Liver (tissue), 9 donors: ENCODE measurements around the gene ACAT2. TPM values are rescaled to one million over a fixed set of nuclear protein-coding genes. Genes with fewer than 3 reads are reported as not detected.

Source experiments
- DNase-seq: peaks from one replicate; pipeline ENCODE4 v3.0.0-alpha.2; 2017; ENCODE audit warnings: low spot score
- H3K27ac ChIP-seq, 2 donors: one replicate each; pipeline ENCODE4 v1.7.0; 2013; ENCODE audit warnings: inconsistent platforms in 2 of 2, low read length in 2 of 2, control low read depth in 1 of 2, low read depth in 1 of 2, mild to moderate bottlenecking in 1 of 2
- H3K27me3 ChIP-seq, 4 donors: one replicate each; pipeline versions ENCODE4 v1.6.1 to v1.7.0; 2013; ENCODE audit warnings: low read length in 3 of 4, inconsistent platforms in 1 of 4, mild to moderate bottlenecking in 1 of 4, moderate library complexity in 1 of 4; ENCODE audit not compliant: control insufficient read depth in 4 of 4, insufficient read depth in 4 of 4
- H3K36me3 ChIP-seq, 4 donors: one replicate each; pipeline versions ENCODE4 v1.6.1 to v1.7.0; 2013; ENCODE audit warnings: low read length in 3 of 4, mild to moderate bottlenecking in 3 of 4, low read depth in 1 of 4, moderate library complexity in 1 of 4; ENCODE audit not compliant: control insufficient read depth in 4 of 4, insufficient read depth in 3 of 4
- H3K4me1 ChIP-seq, 4 donors: one replicate each; pipeline versions ENCODE4 v1.6.1 to v1.7.0; 2013; ENCODE audit warnings: low read length in 3 of 4, mild to moderate bottlenecking in 3 of 4, moderate library complexity in 1 of 4; ENCODE audit not compliant: control insufficient read depth in 4 of 4, insufficient read depth in 4 of 4
- H3K4me3 ChIP-seq, 3 donors: one replicate each; pipeline versions ENCODE4 v1.6.1 to v1.7.0; 2013; ENCODE audit warnings: low read length in 3 of 3, control low read depth in 1 of 3, low read depth in 1 of 3, mild to moderate bottlenecking in 1 of 3
- H3K9ac ChIP-seq, 2 donors: one replicate each; pipeline ENCODE4 v1.7.0; 2013; ENCODE audit warnings: low read length in 2 of 2, mild to moderate bottlenecking in 2 of 2, moderate library complexity in 2 of 2, control low read depth in 1 of 2, low read depth in 1 of 2
- H3K9me3 ChIP-seq, 4 donors: one replicate each; pipeline versions ENCODE4 v1.6.1 to v1.7.0; 2013; ENCODE audit warnings: low read length in 3 of 4; ENCODE audit not compliant: control insufficient read depth in 4 of 4
- EGR1 ChIP-seq, 2 donors: IDR thresholded peaks; 2 replicates each; pipeline ENCODE4 v1.6.1; 2016 to 2018; ENCODE audit warnings: antibody characterized with exemption in 2 of 2, low read depth in 2 of 2
- FOXA1 ChIP-seq: IDR thresholded peaks from 2 replicates; pipeline ENCODE4 v1.6.1; 2016; ENCODE audit warnings: antibody characterized with exemption
- FOXA2 ChIP-seq: IDR thresholded peaks from 2 replicates; pipeline ENCODE4 v1.6.1; 2016; ENCODE audit warnings: antibody characterized with exemption
- GABPA ChIP-seq, 2 donors: IDR thresholded peaks in 1 of 2; conservative IDR thresholded peaks in 1 of 2; 2 replicates each; pipeline ENCODE4 v1.6.1; 2016; ENCODE audit warnings: antibody characterized with exemption in 2 of 2, mild to moderate bottlenecking in 1 of 2, moderate library complexity in 1 of 2
- HNF4A ChIP-seq, 2 donors: conservative IDR thresholded peaks; 2 replicates each; pipeline ENCODE4 v1.6.1; 2016; ENCODE audit warnings: antibody characterized with exemption in 2 of 2, mild to moderate bottlenecking in 2 of 2
- HNF4G ChIP-seq: IDR thresholded peaks from 2 replicates; pipeline ENCODE4 v1.6.1; 2016; ENCODE audit warnings: antibody characterized with exemption
- JUND ChIP-seq, 2 donors: IDR thresholded peaks; 2 replicates each; pipeline ENCODE4 v1.6.1; 2016; ENCODE audit warnings: antibody characterized with exemption in 2 of 2
- NR2F2 ChIP-seq: IDR thresholded peaks from 2 replicates; pipeline ENCODE4 v1.6.1; 2016; ENCODE audit warnings: antibody characterized with exemption
- RAD21 ChIP-seq, 2 donors: IDR thresholded peaks; 2 replicates each; pipeline ENCODE4 v1.6.1; 2016; ENCODE audit warnings: antibody characterized with exemption in 2 of 2, mild to moderate bottlenecking in 2 of 2
- RXRA ChIP-seq, 2 donors: IDR thresholded peaks; 2 replicates each; pipeline ENCODE4 v1.6.1; 2017 to 2018; ENCODE audit warnings: antibody characterized with exemption in 2 of 2, mild to moderate bottlenecking in 1 of 2
- SP1 ChIP-seq: IDR thresholded peaks from 2 replicates; pipeline ENCODE4 v1.6.1; 2018; ENCODE audit warnings: antibody characterized with exemption, mild to moderate bottlenecking
- TAF1 ChIP-seq: conservative IDR thresholded peaks from 2 replicates; pipeline ENCODE4 v1.6.1; 2016; ENCODE audit warnings: antibody characterized with exemption, mild to moderate bottlenecking
- YY1 ChIP-seq: IDR thresholded peaks from 2 replicates; pipeline ENCODE4 v1.6.1; 2016; ENCODE audit warnings: antibody characterized with exemption, mild to moderate bottlenecking
- WGBS: extraction: QIAGEN DNeasy Blood & Tissue Kit; methylation state at CpG from one replicate; pipeline ENCODE4 v1.1.7; 2013; 5-methylcytosine and 5-hydroxymethylcytosine counted together
- polyA plus RNA-seq, 2 donors: library from polyadenylated mRNA; stranded (reverse) in 1 of 2; unstranded in 1 of 2; fragments of 200-250 nt in 1 of 2; fragments of >200 nt in 1 of 2; fragmentation: Nextera tagmentation in 1 of 2; extraction: Ambion mirVana in 1 of 2; gene quantifications; one replicate each; pipeline versions ENCODE4 v1.2.1 to v1.2.3, GENCODE V29; 2013 to 2015
- total RNA-seq, 2 donors: library from RNA; depleted of rRNA; stranded (reverse); fragments of >200 nt; gene quantifications; one replicate each; pipeline ENCODE4 v1.2.3, GENCODE V29; 2014
- TF ChIP-seq, protein P1 (sequence below): fragments of 150-350 bp; IDR thresholded peaks from 2 replicates; pipeline ENCODE4 v1.5.1; 2017; ENCODE audit warnings: improper control_type of control experiment, low read depth, low read length; ENCODE audit not compliant: missing input control
- TF ChIP-seq, protein P2 (sequence below): IDR thresholded peaks from 2 replicates; pipeline ENCODE4 v1.6.1; 2016; ENCODE audit warnings: antibody characterized with exemption, mild to moderate bottlenecking
- TF ChIP-seq, protein P3 (sequence below): IDR thresholded peaks from 2 replicates; pipeline ENCODE4 v1.6.1; 2016; ENCODE audit warnings: antibody characterized with exemption
- TF ChIP-seq, protein P4 (sequence below): IDR thresholded peaks from 2 replicates; pipeline ENCODE4 v1.6.1; 2016; ENCODE audit warnings: antibody characterized with exemption
- TF ChIP-seq, protein P5 (sequence below): IDR thresholded peaks from 2 replicates; pipeline ENCODE4 v1.6.1; 2016; ENCODE audit warnings: antibody characterized with exemption
- donor health status: healthy.
- donor health status: healthy.
- donor health status: healthy.
- donor health status: healthy.
- donor health status: healthy.

Gene ACAT2
- total and polyA plus RNA-seq, 4 donors, result 68.2 to 116 (median 94.2) TPM

DNA sequence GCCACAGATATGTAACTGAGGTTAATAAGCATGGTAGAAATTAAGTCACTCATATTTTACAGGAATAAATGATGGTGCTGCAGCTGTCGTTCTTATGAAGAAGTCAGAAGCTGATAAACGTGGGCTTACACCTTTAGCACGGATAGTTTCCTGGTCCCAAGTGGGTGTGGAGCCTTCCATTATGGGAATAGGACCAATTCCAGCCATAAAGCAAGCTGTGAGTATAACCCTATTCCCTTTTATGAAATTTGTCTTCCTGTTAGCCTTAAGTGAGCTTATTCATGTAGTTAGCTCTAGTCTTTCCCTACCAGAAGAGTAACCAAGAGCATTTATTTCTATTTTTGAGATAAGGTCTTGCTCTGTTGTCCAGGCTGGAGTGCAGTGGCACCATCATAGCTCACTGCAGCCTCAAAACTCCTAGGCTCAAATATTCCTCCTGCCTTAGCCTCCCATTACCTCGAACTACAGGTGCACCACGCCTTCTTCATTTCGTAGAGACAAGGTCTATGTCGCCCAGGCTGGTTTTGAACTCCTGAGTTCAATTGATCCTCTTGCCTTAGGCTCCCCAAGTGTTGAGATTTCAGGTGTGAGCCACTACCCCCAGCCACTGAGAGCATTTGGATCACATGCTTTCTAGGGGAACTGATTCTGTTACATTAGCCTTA is 15.5 kb downstream of the ACAT2 start:
- WGBS, result 83% methylated on average over 7 of the region's 7 CpGs
- peaks cover 0 to 2% (median 0%) of the 10 kb centered on the region in 4 donors for H3K4me1 ChIP-seq
- no peak for TF ChIP-seq NR2F2
- no peak for TF ChIP-seq SP1
- TF ChIP-seq JUND (IDR thresholded peaks at IDR 0.05), result no peak
- TF ChIP-seq, protein P1, sequence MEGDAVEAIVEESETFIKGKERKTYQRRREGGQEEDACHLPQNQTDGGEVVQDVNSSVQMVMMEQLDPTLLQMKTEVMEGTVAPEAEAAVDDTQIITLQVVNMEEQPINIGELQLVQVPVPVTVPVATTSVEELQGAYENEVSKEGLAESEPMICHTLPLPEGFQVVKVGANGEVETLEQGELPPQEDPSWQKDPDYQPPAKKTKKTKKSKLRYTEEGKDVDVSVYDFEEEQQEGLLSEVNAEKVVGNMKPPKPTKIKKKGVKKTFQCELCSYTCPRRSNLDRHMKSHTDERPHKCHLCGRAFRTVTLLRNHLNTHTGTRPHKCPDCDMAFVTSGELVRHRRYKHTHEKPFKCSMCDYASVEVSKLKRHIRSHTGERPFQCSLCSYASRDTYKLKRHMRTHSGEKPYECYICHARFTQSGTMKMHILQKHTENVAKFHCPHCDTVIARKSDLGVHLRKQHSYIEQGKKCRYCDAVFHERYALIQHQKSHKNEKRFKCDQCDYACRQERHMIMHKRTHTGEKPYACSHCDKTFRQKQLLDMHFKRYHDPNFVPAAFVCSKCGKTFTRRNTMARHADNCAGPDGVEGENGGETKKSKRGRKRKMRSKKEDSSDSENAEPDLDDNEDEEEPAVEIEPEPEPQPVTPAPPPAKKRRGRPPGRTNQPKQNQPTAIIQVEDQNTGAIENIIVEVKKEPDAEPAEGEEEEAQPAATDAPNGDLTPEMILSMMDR, result no peak
- TF ChIP-seq FOXA2, result no peak
- TF ChIP-seq RXRA (IDR thresholded peaks at IDR 0.05), result no peak
- TF ChIP-seq FOXA1, result no peak
- no peak for TF ChIP-seq TAF1
- TF ChIP-seq HNF4A (conservative IDR thresholded peaks at IDR 0.05), result no peak
- no peak for TF ChIP-seq GABPA (IDR thresholded peaks at IDR 0.05 in 1 of 2, conservative IDR thresholded peaks at IDR 0.05 in 1 of 2)
- TF ChIP-seq RAD21 (IDR thresholded peaks at IDR 0.05), result no peak
- TF ChIP-seq YY1, result no peak
- TF ChIP-seq, protein P2, sequence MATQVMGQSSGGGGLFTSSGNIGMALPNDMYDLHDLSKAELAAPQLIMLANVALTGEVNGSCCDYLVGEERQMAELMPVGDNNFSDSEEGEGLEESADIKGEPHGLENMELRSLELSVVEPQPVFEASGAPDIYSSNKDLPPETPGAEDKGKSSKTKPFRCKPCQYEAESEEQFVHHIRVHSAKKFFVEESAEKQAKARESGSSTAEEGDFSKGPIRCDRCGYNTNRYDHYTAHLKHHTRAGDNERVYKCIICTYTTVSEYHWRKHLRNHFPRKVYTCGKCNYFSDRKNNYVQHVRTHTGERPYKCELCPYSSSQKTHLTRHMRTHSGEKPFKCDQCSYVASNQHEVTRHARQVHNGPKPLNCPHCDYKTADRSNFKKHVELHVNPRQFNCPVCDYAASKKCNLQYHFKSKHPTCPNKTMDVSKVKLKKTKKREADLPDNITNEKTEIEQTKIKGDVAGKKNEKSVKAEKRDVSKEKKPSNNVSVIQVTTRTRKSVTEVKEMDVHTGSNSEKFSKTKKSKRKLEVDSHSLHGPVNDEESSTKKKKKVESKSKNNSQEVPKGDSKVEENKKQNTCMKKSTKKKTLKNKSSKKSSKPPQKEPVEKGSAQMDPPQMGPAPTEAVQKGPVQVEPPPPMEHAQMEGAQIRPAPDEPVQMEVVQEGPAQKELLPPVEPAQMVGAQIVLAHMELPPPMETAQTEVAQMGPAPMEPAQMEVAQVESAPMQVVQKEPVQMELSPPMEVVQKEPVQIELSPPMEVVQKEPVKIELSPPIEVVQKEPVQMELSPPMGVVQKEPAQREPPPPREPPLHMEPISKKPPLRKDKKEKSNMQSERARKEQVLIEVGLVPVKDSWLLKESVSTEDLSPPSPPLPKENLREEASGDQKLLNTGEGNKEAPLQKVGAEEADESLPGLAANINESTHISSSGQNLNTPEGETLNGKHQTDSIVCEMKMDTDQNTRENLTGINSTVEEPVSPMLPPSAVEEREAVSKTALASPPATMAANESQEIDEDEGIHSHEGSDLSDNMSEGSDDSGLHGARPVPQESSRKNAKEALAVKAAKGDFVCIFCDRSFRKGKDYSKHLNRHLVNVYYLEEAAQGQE, result no peak
- TF ChIP-seq, protein P3, sequence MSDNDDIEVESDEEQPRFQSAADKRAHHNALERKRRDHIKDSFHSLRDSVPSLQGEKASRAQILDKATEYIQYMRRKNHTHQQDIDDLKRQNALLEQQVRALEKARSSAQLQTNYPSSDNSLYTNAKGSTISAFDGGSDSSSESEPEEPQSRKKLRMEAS, result no peak
- TF ChIP-seq, protein P4, sequence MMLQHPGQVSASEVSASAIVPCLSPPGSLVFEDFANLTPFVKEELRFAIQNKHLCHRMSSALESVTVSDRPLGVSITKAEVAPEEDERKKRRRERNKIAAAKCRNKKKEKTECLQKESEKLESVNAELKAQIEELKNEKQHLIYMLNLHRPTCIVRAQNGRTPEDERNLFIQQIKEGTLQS, result no peak
- TF ChIP-seq HNF4G, result no peak
- no peak for TF ChIP-seq EGR1 (IDR thresholded peaks at IDR 0.05; ENCODE audit: low read depth in 2 of 2)
- TF ChIP-seq, protein P5, sequence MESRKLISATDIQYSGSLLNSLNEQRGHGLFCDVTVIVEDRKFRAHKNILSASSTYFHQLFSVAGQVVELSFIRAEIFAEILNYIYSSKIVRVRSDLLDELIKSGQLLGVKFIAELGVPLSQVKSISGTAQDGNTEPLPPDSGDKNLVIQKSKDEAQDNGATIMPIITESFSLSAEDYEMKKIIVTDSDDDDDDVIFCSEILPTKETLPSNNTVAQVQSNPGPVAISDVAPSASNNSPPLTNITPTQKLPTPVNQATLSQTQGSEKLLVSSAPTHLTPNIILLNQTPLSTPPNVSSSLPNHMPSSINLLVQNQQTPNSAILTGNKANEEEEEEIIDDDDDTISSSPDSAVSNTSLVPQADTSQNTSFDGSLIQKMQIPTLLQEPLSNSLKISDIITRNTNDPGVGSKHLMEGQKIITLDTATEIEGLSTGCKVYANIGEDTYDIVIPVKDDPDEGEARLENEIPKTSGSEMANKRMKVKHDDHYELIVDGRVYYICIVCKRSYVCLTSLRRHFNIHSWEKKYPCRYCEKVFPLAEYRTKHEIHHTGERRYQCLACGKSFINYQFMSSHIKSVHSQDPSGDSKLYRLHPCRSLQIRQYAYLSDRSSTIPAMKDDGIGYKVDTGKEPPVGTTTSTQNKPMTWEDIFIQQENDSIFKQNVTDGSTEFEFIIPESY, result no peak
- DNase-seq, result no peak
- H3K36me3 ChIP-seq, result peaks cover 8 to 85% (median 77%) of the 10 kb centered on the region in 4 donors
- H3K4me3 ChIP-seq, result no peak overlapping the region
- no peak overlapping the region for H3K9ac ChIP-seq
- H3K9me3 ChIP-seq, result no peaks in the 10 kb centered on the region
- H3K27me3 ChIP-seq, result no peaks in the 10 kb centered on the region
- H3K27ac ChIP-seq, result no peak overlapping the region
